ENCODE results near the gene ZNF41.

ZNF41 gene

DNA sequence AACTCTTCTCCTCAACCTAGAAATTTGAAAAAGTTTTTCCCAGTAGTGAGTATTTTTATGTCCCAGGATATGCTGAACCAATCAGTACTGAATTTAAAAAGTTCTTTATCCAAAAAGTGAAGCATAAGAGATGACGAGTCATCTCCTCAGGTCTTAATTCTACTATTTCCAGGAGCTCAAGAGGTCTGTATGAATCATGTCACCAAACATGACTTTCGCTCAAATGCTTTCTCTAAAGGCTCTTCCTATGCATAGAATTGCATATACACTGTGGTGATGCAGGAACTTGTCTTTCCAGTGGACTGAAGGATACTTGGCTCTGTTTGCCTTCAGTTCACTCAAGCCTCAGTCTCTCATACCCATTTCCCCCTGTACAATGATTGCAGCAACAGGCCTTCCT is 36.1 kb downstream of the ZNF41 start:
- H3K27me3 ChIP-seq (ENCODE audit: control insufficient read depth, insufficient read depth, low read length): no peaks in the 10 kb centered on the region
- H3K36me3 ChIP-seq (ENCODE audit: control insufficient read depth, insufficient read depth, low read length): peaks cover 5% of the 10 kb centered on the region
- H3K9me3 ChIP-seq (ENCODE audit: control insufficient read depth, insufficient read depth, low read length): peaks cover 35% of the 10 kb centered on the region
- no peak overlapping the region for H3K4me3 ChIP-seq (ENCODE audit: low read depth, low read length)
- H3K9ac ChIP-seq (ENCODE audit: low read depth, low read length): no peak overlapping the region
- H3K4me1 ChIP-seq (ENCODE audit: control insufficient read depth, insufficient read depth, low read length): no peaks in the 10 kb centered on the region

DNA sequence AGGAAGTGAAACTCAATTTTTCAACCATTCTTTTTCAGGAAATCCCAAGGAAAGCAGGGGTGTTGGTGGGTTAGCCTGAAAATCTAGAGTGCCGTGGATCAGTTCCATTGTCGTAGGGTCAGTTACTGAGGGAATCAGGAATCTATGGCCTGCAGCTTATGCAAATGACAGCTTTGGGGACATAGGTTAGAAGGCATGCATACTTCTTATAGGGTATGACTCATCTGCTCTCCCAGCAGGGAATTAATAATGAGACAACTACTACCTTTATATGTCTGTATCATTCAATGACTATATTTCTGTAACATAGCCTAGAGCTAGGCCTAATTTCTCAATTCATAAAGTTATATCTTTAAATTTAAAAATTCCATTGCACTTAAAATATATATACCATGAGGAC is 36.6 kb downstream of the ZNF41 start:
- H3K27me3 ChIP-seq (ENCODE audit: control insufficient read depth, insufficient read depth, low read length): no peaks in the 10 kb centered on the region
- H3K4me1 ChIP-seq (ENCODE audit: control insufficient read depth, insufficient read depth, low read length): no peaks in the 10 kb centered on the region
- H3K4me3 ChIP-seq (ENCODE audit: low read depth, low read length): no peak overlapping the region
- no peak overlapping the region for H3K9ac ChIP-seq (ENCODE audit: low read depth, low read length)
- peaks cover 5% of the 10 kb centered on the region for H3K36me3 ChIP-seq (ENCODE audit: control insufficient read depth, insufficient read depth, low read length)
- H3K9me3 ChIP-seq (ENCODE audit: control insufficient read depth, insufficient read depth, low read length): peaks cover 35% of the 10 kb centered on the region

DNA sequence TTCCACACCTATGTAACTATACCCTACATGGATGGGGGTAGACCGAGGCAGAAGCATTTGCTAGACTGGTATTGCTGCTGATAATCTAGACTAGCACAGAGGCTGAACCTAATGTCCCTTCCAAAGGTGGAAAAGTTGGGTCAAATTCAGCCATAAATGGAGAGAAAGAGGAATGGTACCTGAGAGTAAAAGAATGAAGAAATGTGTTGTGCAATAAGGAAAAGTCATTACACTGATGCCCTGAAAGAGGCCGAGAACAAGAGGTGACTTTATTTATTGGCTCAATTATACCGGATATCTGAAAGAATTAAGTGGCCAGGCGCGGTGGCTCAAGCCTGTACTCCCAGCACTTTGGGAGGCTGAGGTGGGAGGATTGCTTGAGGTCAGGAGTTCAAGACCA is 52.1 kb downstream of the ZNF41 start:
- Histone ChIP-seq H3K4me1 (ENCODE audit: control insufficient read depth, insufficient read depth, low read length) (no peaks in the 10 kb centered on the region), H3K36me3 (ENCODE audit: control insufficient read depth, insufficient read depth, low read length) (no peaks in the 10 kb centered on the region), H3K4me3 (ENCODE audit: low read depth, low read length) (no peak overlapping the region), H3K9ac (ENCODE audit: low read depth, low read length) (no peak overlapping the region), H3K27me3 (ENCODE audit: control insufficient read depth, insufficient read depth, low read length) (no peaks in the 10 kb centered on the region), H3K9me3 (ENCODE audit: control insufficient read depth, insufficient read depth, low read length) (peaks cover 4% of the 10 kb centered on the region)

DNA sequence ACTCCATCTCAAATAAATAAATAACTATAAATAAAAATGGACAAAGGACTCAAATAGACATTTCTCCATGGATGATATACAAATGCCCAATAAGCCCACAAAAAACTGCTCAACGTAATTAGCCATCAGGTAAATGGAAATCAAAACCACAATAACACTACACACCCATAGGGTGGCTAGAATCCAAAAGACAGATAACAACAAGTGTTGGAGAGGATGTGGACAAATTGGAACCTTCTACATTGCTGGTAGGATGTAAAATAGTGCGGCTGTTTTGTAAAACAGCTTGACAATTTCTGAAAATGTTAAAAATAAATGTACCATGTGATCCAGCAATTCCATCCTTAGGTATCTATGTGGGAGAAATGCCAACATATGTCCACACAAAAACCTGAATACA is 60.6 kb downstream of the ZNF41 start:
- H3K4me3 ChIP-seq (ENCODE audit: low read depth, low read length): no peak overlapping the region
- H3K36me3 ChIP-seq (ENCODE audit: control insufficient read depth, insufficient read depth, low read length): no peaks in the 10 kb centered on the region

DNA sequence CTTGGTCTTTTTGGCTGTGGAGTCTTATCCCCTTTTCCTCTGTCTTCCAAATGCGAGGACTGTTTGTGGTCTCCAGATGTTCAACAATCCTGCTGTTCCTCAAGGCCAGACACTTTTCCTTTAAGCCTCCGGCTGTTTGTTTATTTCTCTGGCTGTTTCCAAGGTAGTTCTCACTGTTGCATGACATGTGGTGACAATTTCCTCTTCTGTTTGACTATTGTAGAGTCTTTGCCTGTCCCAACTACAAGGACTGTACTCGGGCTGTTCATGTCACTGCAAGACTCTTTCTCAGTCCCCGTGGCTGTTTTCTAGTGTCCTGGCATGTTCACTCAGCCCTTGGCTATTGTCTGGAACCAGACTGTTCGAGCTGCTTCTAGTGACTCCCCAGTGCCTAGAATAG is 62.1 kb downstream of the ZNF41 start:
- Histone ChIP-seq H3K36me3 (ENCODE audit: control insufficient read depth, insufficient read depth, low read length) (no peaks in the 10 kb centered on the region), H3K9ac (ENCODE audit: low read depth, low read length) (no peak overlapping the region), H3K4me3 (ENCODE audit: low read depth, low read length) (no peak overlapping the region), H3K9me3 (ENCODE audit: control insufficient read depth, insufficient read depth, low read length) (peaks cover 6% of the 10 kb centered on the region), H3K27me3 (ENCODE audit: control insufficient read depth, insufficient read depth, low read length) (no peaks in the 10 kb centered on the region), H3K4me1 (ENCODE audit: control insufficient read depth, insufficient read depth, low read length) (no peaks in the 10 kb centered on the region)

More for the DNA sequence above, 60.6 kb downstream of the ZNF41 start:
- Histone ChIP-seq H3K9me3 (ENCODE audit: control insufficient read depth, insufficient read depth, low read length) (peaks cover 6% of the 10 kb centered on the region), H3K27me3 (ENCODE audit: control insufficient read depth, insufficient read depth, low read length) (no peaks in the 10 kb centered on the region), H3K4me1 (ENCODE audit: control insufficient read depth, insufficient read depth, low read length) (no peaks in the 10 kb centered on the region), H3K9ac (ENCODE audit: low read depth, low read length) (no peak overlapping the region)

DNA sequence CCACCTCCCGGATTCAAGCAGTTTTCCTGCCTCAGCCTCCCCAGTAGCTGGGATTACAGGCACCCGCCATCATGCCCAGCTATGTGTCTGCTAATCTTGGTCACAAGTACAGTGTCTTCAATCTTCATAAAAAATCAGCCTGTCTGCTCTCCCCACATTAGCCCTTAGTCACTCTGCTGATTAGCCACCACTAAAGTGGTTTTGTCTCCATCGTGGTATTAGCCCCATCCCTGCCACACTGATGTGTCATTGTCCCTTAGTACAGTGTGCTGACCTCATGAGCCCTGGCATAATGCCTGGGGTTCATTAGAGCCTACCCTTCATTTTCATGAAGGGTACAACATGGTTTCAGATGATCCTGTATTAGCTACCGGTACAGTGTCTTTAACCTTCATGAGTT is 62.8 kb downstream of the ZNF41 start:
- Histone ChIP-seq H3K27me3 (ENCODE audit: control insufficient read depth, insufficient read depth, low read length) (no peaks in the 10 kb centered on the region), H3K4me1 (ENCODE audit: control insufficient read depth, insufficient read depth, low read length) (no peaks in the 10 kb centered on the region), H3K9me3 (ENCODE audit: control insufficient read depth, insufficient read depth, low read length) (peaks cover 6% of the 10 kb centered on the region), H3K9ac (ENCODE audit: low read depth, low read length) (no peak overlapping the region), H3K36me3 (ENCODE audit: control insufficient read depth, insufficient read depth, low read length) (no peaks in the 10 kb centered on the region), H3K4me3 (ENCODE audit: low read depth, low read length) (no peak overlapping the region)

DNA sequence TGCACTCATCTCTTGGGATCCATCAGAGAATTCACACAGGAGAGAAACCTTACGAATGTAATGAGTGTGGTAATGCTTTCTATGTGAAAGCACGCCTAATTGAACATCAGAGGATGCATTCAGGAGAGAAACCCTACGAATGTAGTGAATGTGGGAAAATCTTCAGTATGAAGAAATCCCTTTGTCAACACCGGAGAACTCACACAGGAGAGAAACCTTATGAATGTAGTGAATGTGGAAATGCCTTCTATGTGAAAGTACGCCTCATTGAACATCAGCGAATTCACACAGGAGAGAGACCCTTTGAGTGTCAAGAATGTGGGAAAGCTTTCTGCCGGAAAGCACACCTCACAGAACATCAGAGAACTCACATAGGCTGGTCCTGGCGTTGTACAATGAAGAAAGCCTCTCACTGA is 69.8 kb downstream of the ZNF41 start:
- no peak overlapping the region for H3K4me3 ChIP-seq (ENCODE audit: low read depth, low read length)
- H3K27me3 ChIP-seq (ENCODE audit: control insufficient read depth, insufficient read depth, low read length): no peaks in the 10 kb centered on the region
- H3K4me1 ChIP-seq (ENCODE audit: control insufficient read depth, insufficient read depth, low read length): no peaks in the 10 kb centered on the region
- peaks cover 22% of the 10 kb centered on the region for H3K9me3 ChIP-seq (ENCODE audit: control insufficient read depth, insufficient read depth, low read length)
- peaks cover 5% of the 10 kb centered on the region for H3K36me3 ChIP-seq (ENCODE audit: control insufficient read depth, insufficient read depth, low read length)
- no peak overlapping the region for H3K9ac ChIP-seq (ENCODE audit: low read depth, low read length)
